22Rv1 (cell line): ENCODE results near the gene POMT2.

Source experiments
- ZFX ChIP-seq: fragments of 450-650 bp; IDR thresholded peaks from 2 replicates; pipeline ENCODE4 v1.6.1; 2017; ENCODE audit warnings: antibody characterized with exemption, borderline replicate concordance
- TF ChIP-seq, protein P1 (sequence below): fragments of 450-650 bp; IDR thresholded peaks from 2 replicates; pipeline ENCODE4 v1.5.1; 2017; ENCODE audit warnings: mild to moderate bottlenecking

DNA sequence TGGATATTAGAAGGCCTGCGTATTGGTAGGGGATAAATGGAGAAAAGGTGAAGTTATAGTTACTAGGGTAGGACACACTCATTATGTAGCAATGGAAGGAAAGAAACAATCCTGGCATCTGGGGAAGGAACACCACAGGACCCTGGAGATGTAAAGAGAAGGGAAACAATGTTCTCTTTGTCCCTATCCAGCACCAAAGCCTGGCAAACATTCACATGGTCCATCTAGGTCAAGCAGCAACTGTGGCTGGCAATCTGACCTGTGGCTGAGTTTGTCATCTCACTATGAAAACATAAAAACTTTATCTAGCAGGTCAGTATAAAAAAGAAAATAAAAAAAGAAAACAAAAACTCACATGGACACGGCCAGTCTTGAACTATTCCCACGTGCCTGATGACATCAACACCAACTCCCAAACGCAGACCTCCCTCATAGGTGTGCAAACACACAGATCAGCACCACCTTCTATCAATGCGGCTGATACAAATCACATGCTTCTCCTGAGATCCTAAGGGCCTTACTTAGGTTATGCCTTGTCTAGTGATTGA, 2.6 kb downstream of the POMT2 start:
- TF ChIP-seq, protein P1, sequence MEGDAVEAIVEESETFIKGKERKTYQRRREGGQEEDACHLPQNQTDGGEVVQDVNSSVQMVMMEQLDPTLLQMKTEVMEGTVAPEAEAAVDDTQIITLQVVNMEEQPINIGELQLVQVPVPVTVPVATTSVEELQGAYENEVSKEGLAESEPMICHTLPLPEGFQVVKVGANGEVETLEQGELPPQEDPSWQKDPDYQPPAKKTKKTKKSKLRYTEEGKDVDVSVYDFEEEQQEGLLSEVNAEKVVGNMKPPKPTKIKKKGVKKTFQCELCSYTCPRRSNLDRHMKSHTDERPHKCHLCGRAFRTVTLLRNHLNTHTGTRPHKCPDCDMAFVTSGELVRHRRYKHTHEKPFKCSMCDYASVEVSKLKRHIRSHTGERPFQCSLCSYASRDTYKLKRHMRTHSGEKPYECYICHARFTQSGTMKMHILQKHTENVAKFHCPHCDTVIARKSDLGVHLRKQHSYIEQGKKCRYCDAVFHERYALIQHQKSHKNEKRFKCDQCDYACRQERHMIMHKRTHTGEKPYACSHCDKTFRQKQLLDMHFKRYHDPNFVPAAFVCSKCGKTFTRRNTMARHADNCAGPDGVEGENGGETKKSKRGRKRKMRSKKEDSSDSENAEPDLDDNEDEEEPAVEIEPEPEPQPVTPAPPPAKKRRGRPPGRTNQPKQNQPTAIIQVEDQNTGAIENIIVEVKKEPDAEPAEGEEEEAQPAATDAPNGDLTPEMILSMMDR, result no peak
- no peak for TF ChIP-seq ZFX
